ENCODE results near the gene TNN.
"Not testable (repeated sequence)": the region's sequence is repeated elsewhere in the genome, so short reads cannot be mapped to it uniquely, and the experiment has no call there.

TNN gene, protein sequence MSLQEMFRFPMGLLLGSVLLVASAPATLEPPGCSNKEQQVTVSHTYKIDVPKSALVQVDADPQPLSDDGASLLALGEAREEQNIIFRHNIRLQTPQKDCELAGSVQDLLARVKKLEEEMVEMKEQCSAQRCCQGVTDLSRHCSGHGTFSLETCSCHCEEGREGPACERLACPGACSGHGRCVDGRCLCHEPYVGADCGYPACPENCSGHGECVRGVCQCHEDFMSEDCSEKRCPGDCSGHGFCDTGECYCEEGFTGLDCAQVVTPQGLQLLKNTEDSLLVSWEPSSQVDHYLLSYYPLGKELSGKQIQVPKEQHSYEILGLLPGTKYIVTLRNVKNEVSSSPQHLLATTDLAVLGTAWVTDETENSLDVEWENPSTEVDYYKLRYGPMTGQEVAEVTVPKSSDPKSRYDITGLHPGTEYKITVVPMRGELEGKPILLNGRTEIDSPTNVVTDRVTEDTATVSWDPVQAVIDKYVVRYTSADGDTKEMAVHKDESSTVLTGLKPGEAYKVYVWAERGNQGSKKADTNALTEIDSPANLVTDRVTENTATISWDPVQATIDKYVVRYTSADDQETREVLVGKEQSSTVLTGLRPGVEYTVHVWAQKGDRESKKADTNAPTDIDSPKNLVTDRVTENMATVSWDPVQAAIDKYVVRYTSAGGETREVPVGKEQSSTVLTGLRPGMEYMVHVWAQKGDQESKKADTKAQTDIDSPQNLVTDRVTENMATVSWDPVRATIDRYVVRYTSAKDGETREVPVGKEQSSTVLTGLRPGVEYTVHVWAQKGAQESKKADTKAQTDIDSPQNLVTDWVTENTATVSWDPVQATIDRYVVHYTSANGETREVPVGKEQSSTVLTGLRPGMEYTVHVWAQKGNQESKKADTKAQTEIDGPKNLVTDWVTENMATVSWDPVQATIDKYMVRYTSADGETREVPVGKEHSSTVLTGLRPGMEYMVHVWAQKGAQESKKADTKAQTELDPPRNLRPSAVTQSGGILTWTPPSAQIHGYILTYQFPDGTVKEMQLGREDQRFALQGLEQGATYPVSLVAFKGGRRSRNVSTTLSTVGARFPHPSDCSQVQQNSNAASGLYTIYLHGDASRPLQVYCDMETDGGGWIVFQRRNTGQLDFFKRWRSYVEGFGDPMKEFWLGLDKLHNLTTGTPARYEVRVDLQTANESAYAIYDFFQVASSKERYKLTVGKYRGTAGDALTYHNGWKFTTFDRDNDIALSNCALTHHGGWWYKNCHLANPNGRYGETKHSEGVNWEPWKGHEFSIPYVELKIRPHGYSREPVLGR (N-terminal part only)

DNA sequence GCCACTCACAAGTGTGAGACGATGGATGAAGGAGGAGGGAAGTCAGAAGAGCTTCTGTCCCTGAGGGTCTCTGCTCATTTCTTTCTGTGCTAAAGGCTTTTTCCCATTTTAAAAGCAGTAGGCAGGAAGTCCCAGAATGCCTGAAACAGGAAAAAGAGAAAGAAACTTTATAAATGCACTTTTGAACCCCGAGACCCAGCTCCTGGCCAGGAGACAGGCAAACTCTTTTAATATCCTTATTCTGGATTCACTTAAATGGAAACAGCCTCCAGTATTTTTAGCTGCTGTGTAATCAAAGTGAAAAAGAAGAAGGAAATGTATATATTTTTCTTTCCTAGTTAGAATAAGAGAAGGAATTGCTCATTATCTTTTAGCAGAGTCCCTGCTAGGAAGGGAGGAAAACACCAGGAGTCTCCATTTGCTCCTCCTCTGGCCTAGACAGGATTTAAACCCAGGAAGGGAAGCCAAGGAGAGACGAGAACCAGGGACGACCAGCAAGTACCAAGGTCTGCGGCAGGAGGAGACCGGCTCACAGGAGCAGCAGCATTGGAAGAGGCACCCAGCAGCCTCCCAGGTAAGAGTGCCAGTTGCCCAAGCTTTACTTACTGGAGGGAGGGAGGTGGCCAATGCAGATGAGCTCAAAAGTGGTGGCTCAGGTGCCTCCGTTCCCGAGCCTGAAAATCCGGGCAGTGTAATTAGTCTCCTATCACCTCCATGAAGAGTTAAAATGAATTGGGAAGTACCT lies at the start of gene TNN:
Gene TNN, plus strand, starts transcription at position 472 of the 745 bp plus-strand sequence. CDS start 9,586 bp downstream, outside the sequence.
- DNase-seq = no peak

DNA sequence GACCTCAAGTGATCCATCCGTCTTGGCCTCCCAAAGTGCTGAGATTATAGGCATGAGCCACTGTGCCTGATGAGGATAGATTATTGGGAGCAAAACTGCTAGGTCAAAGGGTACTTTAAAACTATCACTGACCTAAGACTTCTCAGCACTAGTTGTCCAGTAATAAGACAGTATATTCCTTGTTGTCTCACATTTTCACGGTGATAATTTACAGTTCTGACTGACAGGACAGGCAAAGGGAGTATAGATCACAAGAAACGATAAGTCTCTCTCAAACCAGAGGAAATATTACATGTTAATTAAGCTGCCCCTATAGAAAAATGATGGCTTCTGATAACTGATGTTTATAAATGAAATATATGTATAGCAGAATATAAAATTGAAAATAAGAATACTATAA lies 48.1 kb upstream of the TNN start:
- DNase-seq = no peak

DNA sequence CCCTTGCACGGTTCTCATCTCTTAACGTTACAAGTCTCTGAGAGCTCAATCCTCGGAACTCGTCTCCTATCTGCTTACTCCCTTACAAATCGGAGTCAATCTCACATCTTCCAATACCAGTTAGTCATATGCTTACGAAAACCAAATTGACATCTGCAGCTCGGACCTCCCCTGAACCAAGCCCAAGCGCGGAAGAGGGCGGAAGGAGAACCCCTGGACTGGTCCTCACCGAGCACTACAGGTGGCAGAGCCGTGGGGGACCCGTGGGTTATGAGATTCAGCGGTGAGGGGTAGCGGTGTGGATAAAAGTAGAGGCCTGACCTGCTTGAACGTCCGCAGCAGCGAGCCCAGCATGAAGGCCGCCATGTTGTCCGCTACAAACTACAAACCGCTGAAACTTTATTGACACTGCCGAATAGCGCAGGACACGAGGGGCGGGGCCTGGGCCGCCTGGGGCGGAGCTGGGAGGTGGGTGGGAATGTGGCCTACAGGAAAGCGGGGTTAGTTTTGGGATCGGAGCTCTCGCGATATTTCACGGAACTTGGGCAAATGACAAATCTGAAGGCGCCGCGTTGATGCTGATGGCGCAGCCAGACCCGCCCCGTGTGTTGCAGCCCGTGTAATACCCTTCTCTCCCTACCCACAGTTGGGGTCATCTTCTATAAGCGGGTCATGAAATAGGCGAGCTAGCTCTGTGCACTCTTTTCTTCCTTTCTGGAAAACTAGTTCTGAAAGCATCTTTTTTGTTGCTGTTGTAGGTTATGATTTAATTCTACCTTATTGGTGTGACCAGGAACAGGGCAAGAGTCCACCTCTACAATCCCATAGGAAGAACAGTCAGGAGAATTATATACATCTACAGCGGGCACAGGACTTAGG lies 44.4 kb upstream of the TNN start, which contains the start of gene MRPS14:
Gene MRPS14, minus strand, starts transcription at position 383 of the 879 bp plus-strand sequence. Its CDS starts 17 bp downstream, at position 366.
- DNase-seq = peak; percentile 97

DNA sequence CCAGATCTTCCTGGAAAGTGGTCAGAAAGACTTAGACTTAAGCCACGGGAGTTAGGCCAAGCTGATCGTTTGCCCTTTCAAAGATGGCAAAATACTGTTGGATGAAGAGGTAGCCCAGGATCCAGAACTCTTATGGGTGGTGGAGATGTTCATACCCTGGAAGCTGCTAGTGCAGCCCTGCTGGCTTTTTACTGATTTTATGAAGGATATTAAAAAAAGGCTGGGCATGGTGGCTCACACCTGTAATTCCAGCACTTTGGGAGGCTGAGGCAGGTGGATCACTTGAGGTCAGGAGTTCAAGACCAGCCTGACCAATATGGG lies 43.8 kb upstream of the TNN start:
- DNase-seq = not testable (repeated sequence)

DNA sequence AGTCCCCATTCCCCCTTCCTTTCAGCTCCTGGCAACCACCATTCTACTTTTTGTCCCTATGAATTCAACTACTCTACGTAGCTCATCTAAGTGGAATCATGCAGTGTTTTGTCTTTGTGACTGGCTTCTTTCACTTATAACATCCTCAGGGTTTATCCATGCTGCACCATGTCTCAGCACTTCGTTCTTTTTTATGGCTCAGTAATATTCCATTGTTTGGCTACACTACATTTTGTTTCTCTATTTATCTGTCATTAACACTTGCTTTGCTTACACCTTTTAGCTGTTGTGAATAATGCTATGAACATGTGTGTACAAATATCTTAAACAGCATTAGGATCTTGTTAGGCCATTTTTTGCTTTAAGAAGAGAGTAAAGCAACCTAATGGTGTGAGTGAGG lies 42.9 kb upstream of the TNN start:
- DNase-seq = no peak

DNA sequence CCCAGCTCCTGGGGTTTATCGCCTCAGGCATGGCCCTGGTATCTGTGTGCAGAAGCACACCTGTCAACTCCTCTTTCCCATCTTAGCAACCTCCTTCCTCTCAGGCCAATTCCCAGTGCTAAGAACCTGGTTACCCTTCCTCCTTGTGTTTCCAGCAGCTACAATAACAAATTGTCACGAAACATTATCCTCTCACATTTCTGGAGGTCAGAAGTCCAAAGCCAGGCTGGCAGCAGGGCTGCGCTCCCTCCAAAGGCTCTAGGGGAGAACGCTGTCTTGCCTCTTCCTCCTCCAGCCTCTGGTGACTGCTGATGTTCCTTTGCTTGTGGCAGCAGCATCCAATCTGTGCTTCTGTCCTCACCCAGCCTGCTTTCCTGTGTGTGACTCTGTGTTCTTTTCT lies 33.7 kb upstream of the TNN start:
- DNase-seq = no peak

DNA sequence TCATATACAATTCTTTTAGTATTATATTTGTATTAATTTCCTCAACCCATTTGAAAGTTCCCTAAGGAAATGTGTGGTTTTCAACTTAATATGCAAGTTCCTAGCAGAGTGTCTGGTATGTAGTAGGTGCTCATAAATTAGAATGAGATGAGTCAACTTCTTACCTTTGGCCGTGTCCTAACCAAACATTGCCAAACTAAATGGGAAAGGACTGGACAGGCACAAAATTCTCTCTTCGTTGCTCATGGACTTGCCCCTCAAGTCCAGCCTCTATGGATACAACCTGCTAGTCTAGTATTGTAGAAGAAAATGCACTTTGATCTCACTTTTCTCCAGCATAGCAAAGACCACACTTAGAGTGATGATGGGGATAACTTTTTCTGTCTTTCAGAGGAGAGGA lies 32.9 kb upstream of the TNN start:
- DNase-seq = no peak

DNA sequence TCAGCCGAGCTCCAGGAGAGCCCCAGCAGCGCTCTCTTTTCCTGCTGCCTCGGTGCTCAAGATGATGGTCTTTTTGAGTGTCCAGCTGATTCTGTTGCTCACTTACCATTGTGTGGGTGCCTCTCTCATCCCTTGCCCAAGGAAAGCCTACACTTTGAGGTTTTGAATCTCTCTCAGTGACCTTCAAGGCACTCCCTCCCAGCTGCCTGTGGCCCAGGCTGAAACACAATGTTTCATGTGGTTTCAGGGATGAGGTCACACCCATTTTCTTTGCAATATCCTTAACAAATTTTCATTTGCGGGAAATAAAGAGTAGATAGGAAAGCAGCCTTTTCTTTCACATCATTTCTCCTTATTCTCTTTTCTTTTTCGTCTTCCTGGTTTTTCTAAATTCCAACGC lies 31.8 kb upstream of the TNN start:
- DNase-seq = peak; percentile 48

DNA sequence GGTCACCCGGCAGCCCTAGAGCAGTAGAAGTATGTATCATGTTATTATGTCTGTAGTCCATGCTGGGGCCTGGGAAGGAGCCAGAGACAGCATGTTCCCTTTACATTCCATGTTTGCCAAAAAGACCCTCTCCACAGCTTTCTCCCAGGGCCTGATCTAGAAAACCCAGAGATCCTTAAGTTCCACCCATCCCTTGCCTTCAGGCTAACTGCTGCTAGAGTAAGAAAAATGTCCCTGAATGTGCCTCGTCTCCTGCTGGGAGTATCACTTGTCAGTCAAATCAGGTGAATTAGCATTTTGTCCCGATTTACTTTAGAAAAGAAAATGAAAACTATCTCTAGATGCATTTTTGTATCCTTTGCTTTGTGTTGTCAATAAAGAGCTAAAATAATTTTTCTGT lies 31.2 kb upstream of the TNN start:
- no peak for DNase-seq

DNA sequence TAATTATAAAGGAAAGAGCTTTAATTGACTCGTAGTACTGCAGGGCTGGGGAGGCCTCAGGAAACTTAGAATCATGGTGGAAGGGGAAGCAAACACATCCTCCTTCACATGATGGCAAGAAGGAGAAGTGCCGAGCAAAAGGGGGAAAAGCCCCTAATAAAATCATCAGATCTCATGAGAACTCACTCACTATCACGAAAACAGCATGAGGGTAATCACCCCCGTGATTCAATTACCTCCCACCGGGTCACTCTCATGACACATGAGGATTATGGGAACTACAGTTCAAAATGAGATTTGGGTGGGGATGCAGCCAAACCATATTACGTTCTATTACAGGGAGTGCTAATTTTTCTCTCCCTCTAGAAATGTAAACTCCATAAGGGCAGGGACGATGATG lies 30.2 kb upstream of the TNN start:
- no peak for DNase-seq

DNA sequence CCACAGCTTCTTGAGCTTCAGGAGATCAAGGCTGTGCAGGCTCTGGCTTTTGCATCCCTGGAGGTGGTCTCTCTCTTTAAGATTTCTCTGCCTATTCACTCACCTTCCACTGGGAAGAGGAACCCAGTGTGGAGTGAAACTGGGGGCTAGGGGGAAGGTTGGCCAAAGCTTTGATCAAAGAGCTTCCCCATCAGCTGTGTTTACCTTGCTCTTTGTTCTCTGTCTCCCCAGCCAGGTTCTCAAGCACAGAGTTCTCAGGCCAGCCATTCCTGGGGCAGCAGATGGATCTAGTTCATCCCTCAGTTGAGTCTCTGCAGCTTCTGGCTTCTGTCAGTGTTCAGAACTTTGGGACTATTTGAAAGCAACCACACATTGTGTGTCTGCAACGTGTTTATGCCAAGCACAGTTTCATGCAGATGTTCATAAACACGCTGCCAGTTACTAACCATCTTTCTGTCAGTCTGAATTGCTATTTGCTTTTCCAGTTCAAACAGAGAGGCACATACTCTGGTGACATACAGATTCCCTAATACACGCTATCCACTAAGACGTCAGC lies 27.2 kb upstream of the TNN start:
- DNase-seq = no peak

DNA sequence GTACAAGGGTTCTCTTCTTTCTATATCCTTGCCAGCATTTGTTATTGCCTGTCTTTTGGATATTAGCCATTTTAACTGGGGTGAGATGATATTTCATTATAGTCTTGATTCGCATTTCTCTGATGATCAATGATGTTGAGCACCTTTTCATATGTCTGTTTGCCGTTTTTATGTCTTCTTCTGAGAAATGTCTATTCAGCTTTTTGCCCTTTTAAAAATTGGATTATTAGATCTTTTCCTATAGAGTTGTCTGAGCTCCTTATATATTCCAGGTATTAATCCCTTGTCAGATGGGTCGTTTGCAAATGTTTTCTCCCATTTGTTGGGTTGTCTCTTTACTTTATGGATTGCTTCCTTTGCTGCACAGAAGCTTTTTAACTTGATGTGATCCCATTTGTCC lies 25.0 kb upstream of the TNN start:
- DNase-seq = no peak

DNA sequence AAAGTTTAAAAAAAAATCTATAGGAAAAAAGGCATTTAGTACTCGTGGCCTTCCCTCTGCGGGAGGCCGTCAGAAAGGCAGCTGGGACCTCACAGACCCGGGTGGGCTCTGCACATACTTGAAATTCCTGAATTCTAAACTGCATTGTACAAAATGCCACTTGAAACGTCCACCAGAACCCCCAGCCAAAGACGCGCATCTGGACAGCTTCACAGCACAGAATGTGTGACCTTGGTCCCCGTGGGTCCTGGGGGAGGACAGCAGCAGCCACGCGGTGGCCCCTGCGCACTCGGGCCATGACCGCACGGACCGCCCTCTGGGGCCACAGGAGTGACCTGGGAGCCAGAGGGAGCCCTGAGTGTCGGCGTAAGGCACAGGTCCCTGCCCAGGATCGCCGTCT lies 23.8 kb upstream of the TNN start:
- no peak for DNase-seq

DNA sequence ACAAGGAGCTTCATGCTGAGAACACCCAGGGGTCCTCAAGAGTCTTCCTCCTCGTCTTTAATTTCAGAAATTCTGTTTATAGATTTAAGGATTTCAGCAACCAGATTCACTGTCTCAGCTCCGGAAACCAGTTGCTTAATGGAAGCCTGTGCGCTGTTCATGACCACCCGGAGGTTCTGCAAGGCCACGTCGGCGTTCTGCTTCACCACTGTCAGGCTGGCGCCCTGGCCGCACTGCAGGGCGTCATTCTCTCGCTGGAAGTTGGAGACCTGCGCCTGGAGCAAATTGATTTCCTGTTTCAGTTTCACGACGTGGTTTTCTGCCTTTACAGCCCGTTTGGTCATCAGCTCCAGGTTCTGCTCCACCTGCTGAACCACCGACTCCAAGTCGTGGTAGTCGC lies 23.0 kb upstream of the TNN start:
- DNase-seq = peak; percentile 31

DNA sequence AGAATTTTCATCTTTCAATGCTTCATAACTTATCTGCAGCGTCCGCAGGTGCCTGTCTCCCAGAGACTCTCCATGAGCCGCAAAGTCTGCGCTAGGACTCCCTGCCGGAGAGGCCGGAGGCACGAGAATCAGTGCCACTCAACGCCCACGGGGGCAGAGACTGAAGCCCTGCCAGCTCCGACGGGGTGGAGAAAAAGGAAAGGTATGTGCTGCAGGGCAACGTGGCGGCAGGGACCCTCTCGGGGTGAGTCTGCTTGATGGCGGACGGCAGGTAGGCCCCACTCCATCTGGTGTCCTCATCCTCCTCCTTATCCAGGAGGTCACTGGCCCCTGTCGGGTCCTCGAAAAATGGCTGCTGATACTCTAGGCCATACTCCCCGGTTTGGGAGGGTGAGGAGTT lies 22.5 kb upstream of the TNN start:
- DNase-seq = no peak

DNA sequence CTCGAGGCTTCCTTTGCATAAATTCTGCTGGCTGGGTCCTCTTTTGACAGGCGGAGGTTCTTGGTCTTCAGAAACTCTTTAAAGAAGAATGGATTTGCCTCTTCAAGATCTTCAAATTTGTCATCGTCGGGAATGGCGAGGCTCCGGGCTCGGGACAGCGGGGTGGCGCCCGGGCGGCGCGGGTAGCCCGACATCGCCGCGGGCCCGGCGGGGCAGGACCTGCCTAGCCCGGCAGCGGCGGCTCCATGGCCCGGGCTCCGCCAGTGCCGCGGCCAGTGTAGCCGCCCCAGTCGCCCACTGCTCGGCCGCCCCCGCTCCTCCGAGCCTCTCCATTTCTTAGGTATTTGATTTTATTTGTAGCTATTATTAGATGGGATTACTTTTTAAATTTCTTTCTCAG lies 22.1 kb upstream of the TNN start:
- no peak for DNase-seq

DNA sequence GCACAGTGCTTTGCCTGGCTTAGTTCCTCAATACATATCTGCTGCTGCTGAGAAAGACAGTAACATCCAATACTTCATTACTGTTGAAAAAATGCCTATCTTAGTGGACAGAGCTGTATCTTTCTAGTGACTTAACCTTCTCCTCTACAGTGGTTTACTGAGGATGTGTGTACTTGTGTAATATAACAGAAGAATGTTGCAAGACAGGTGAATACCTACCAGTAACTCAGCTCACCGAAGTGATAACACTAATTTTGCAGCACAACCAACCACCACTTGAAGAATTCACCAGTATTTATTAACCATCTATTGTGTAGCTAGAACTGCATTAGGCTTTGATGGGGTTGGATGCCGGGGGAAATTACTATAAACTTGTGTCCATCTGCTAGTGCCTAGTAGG lies 16.6 kb upstream of the TNN start:
- DNase-seq = no peak

DNA sequence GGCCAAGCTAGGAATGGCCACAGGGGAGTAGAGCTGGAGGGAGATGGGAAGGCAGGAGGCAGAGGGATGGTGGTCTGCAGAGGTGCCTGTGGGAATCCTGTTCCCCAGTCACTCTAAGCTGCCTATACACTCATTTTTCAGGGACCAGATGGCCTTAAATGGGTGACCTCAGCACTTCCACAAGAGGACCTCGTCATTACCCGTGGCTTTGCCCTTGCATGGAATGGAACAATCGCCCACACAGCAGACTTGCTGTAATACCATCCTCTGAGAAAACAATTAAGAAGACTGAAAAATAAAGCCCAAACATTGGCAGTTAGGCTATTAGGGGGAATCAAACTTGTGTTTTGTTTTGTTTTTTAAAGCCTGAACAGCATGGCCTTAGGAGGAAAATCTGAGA lies 12.9 kb upstream of the TNN start:
- DNase-seq = no peak

DNA sequence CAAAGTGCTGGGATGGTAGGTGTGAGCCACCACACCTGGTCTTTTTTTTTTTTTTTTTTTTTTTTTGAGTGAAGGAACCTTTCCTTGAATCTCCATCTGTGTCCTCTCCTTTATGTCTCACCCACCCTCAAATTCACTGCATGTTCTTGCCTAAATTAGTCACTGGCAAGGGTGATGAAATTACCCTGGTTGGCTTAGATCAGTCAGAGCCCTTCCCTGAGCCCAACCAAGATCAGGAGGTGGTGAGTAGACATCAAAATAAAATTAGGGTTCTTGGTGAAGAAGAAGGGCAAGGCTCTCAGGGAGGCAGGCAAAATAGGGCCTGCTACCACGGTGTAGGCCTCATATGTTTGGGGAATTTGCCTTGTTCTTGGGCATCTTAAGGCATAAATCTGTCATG lies 5.3 kb upstream of the TNN start:
- DNase-seq = peak; percentile 8

DNA sequence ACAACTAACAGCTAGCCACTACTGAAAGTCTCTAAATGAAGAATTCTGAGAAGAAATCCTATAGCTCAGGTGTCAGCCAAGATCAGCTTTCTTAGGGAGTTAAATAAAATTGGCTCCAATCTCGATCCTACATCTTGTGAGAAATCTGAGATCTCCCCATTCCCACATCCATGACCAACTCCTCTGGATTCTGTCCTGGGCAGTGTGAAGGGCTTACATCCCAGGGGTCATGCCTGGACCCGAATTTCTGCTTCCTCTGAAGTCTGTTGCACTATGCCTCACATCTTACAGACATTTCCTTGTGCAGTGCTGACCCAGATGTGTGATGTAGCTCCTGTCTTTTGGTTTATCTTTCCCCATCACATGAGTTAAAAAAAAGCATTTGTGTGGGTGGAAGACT lies 4.8 kb upstream of the TNN start:
- DNase-seq = no peak

DNA sequence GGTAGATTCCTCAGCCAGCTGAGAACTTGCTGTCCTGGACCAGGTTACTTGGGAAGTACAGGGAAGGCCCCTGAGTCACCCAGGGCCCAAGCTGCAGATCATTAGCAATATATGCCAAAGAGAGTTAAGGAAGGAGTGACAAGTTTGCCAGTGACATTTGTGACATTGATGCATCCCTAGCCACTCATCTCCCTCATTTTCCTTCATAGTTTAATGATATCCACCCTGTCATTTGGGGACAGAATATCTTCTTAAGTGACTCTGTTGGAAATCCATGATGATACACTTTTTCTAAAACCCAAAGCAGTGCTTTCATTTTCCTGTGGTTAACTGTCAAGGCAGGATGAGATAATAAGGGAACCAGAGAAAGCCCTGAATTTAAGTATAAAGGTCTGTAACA lies 3.2 kb downstream of the TNN start:
- DNase-seq = peak; percentile 44

Measured in MV-4-11 (cell line).